ENCODE data around the gene CELSR1.

DNA sequence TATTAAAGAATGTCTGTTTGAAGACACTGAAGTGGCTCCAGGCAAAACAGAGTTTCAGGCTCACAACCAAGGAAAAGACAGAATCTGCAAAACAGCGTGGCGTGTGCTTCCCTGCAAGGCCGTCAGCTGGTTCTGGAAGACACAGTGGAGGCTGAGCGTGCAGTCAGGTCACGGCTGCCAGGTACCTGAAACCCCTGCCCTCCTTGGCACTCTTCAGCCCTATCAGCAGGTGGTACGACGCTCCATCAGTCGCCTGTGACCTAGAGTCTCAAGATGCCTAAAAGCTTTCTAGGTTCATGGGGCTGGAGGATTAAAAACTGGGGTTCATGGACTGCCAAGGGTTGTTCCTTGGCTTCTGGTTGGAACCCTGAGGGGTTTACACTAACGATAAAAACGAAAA lies 136.1 kb downstream of the CELSR1 start:
- TF ChIP-seq, protein P1, sequence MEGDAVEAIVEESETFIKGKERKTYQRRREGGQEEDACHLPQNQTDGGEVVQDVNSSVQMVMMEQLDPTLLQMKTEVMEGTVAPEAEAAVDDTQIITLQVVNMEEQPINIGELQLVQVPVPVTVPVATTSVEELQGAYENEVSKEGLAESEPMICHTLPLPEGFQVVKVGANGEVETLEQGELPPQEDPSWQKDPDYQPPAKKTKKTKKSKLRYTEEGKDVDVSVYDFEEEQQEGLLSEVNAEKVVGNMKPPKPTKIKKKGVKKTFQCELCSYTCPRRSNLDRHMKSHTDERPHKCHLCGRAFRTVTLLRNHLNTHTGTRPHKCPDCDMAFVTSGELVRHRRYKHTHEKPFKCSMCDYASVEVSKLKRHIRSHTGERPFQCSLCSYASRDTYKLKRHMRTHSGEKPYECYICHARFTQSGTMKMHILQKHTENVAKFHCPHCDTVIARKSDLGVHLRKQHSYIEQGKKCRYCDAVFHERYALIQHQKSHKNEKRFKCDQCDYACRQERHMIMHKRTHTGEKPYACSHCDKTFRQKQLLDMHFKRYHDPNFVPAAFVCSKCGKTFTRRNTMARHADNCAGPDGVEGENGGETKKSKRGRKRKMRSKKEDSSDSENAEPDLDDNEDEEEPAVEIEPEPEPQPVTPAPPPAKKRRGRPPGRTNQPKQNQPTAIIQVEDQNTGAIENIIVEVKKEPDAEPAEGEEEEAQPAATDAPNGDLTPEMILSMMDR (IDR thresholded peaks at IDR 0.05; ENCODE audit: insufficient read depth, low read length) = no peak
- TF ChIP-seq SPI1 (IDR thresholded peaks at IDR 0.05; ENCODE audit: borderline replicate concordance, low read depth) (no peak), POLR2AphosphoS5 (IDR thresholded peaks at IDR 0.05; ENCODE audit: low read depth) (no peak)
